Tibial artery (tissue), 4 donors: ENCODE results near the gene RBFOX1.

Source experiments
- DNase-seq, 2 donors: peaks; one replicate each; pipeline ENCODE4 v3.0.0-alpha.2; 2019
- H3K27ac ChIP-seq, 2 donors: fragments of 200-600 bp; sonication (generic) in 1 of 2; 1 replicate in 1 of 2; 2 replicates in 1 of 2; pipeline ENCODE4 v1.5.1; 2018 to 2019; ENCODE audit warnings: mild to moderate bottlenecking in 1 of 2
- H3K27me3 ChIP-seq, 2 donors: fragments of 200-600 bp; sonication (generic) in 1 of 2; one replicate each; pipeline versions ENCODE4 v1.5.1 to v1.6.0; 2016 to 2019
- H3K36me3 ChIP-seq, 3 donors: fragments of 200-600 bp; sonication (generic) in 2 of 3; one replicate each; pipeline ENCODE4 v1.5.1; 2016 to 2019; ENCODE audit warnings: mild to moderate bottlenecking in 2 of 3
- H3K4me1 ChIP-seq, 4 donors: fragments of 200-600 bp; sonication (generic) in 2 of 4; 1 replicate in 3 of 4; 2 replicates in 1 of 4; pipeline ENCODE4 v1.5.1; 2016 to 2019
- H3K4me3 ChIP-seq, 2 donors: fragments of 200-600 bp; sonication (generic) in 1 of 2; 1 replicate in 1 of 2; 2 replicates in 1 of 2; pipeline ENCODE4 v1.5.1; 2018 to 2019; ENCODE audit warnings: mild to moderate bottlenecking in 2 of 2
- H3K9me3 ChIP-seq, 3 donors: fragments of 200-600 bp; sonication (generic) in 1 of 3; one replicate each; pipeline ENCODE4 v1.5.1; 2016 to 2019
- intact Hi-C: fragments of 100-400 bp; cut with DNase I; formaldehyde crosslinking; loops from one replicate; pipeline ENCODE4 v1.15.0; 2023; ENCODE audit warnings: low total_unique reads
- TF ChIP-seq, protein P1 (sequence below), 2 experiments: fragments of 200-600 bp in 1 of 2; fragments of 450-650 bp in 1 of 2; IDR thresholded peaks; one replicate each; pipeline ENCODE4 v1.5.1; 2017 to 2019; ENCODE audit warnings: antibody characterized with exemption in 2 of 2, mild to moderate bottlenecking in 1 of 2, moderate library complexity in 1 of 2

RBFOX1 gene

DNA sequence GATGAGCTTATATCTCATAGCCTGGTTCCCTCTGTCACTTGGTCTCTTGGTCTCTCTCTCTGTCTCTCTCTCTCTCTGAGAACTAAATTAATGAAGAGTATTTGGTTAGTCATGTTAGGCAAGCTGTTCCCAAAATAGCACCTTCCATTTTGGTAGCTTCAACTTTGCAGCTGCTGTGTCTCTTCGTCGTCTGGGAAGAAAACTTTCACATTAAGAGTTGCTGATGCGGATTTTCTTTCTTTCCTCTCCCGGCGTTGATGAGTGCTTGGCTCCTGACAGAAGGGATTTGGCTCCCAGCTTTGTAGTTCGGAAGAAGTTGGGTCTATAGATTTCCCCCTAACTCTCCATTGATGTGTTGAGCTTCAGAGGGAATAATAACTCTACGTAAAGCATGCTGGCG, at the start of gene RBFOX1:
TSS of gene RBFOX1 (plus strand) at position 235 of the 400 bp plus-strand sequence.
- DNase-seq, result no peak
- Histone ChIP-seq H3K27ac (no peak within 1 kb of the TSS), H3K27me3 (no peaks in the 10 kb centered on the region), H3K4me1 (no peaks in the 10 kb centered on the region), H3K36me3 (no peaks in the 10 kb centered on the region), H3K4me3 (no peak within 1 kb of the TSS), H3K9me3 (no peaks in the 10 kb centered on the region)
- intact Hi-C loops, result no loop called here
- TF ChIP-seq, protein P1, sequence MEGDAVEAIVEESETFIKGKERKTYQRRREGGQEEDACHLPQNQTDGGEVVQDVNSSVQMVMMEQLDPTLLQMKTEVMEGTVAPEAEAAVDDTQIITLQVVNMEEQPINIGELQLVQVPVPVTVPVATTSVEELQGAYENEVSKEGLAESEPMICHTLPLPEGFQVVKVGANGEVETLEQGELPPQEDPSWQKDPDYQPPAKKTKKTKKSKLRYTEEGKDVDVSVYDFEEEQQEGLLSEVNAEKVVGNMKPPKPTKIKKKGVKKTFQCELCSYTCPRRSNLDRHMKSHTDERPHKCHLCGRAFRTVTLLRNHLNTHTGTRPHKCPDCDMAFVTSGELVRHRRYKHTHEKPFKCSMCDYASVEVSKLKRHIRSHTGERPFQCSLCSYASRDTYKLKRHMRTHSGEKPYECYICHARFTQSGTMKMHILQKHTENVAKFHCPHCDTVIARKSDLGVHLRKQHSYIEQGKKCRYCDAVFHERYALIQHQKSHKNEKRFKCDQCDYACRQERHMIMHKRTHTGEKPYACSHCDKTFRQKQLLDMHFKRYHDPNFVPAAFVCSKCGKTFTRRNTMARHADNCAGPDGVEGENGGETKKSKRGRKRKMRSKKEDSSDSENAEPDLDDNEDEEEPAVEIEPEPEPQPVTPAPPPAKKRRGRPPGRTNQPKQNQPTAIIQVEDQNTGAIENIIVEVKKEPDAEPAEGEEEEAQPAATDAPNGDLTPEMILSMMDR (IDR thresholded peaks at IDR 0.05), result no peak

DNA sequence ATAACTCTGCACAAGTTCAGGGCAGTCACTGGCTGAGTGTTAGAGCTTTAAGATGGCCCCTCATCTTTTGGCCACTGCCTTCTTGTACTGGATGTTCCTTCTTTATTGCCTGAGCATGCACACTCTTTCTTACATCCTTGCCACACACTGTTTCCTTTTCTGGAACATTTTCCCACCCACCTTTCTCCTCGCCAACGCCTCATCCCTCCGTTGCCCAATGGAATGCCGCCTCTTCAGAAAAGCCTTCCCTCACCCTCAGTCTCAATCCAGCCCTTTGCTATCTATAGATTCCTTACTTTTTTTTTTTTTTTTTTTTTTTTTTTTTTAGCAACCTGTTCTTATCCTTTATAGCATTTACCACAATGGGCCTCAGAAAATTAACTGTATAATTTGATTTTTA, 47.9 kb upstream of the RBFOX1 start:
- Histone ChIP-seq H3K36me3 (no peaks in the 10 kb centered on the region), H3K27ac (no peak overlapping the region), H3K27me3 (no peaks in the 10 kb centered on the region), H3K4me3 (no peak overlapping the region), H3K9me3 (peaks cover 0 to 5% (median 0%) of the 10 kb centered on the region in 3 donors), H3K4me1 (no peaks in the 10 kb centered on the region)
- intact Hi-C loops, result no loop called here
- TF ChIP-seq, protein P1 (IDR thresholded peaks at IDR 0.05), result no peak
- no peak for DNase-seq

DNA sequence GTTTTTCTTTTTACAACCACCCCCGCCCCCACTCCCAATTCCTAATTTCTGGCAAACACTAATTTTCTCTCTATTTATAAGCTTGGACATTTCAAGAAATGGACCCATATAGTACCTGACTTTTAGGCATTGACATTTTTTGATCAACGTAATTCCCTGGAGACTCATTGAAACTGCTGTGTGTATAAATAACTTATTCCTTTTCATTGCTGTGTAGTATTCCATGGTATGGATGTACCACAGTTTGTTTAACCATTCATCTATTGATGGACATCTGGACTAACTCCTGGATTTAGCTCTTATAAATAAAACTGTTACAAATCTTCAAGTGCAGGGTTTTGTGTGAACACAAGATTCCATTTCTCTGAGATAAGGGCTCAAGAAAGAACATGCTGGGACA, 47.1 kb upstream of the RBFOX1 start:
- DNase-seq, result no peak
- H3K4me3 ChIP-seq, result no peak overlapping the region
- TF ChIP-seq, protein P1 (IDR thresholded peaks at IDR 0.05), result no peak
- H3K27ac ChIP-seq, result no peak overlapping the region
- no peaks in the 10 kb centered on the region for H3K4me1 ChIP-seq
- H3K9me3 ChIP-seq, result peaks cover 0 to 5% (median 0%) of the 10 kb centered on the region in 3 donors
- no peaks in the 10 kb centered on the region for H3K27me3 ChIP-seq
- intact Hi-C loops, result no loop called here
- H3K36me3 ChIP-seq, result no peaks in the 10 kb centered on the region

DNA sequence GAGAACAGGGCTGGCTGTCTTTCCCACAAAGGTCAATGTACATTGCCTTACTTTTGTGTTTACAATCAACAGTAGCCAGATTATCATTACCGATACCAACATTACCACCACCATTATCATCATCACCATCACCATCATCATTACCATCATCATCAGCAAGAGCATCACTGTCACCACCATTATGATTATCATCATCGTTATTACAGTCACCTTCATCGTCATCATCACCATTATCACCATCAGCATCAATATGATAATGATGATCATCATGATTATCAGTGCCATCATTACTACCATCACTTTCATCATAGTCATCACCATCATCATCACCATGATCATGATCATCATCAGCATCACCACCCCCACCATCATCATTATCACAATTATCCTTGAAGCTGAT, 43.3 kb upstream of the RBFOX1 start:
- DNase-seq, result no peak
- Histone ChIP-seq H3K36me3 (no peaks in the 10 kb centered on the region), H3K27ac (no peak overlapping the region), H3K9me3 (peaks cover 0 to 5% (median 0%) of the 10 kb centered on the region in 3 donors), H3K27me3 (no peaks in the 10 kb centered on the region), H3K4me1 (no peaks in the 10 kb centered on the region), H3K4me3 (no peak overlapping the region)
- intact Hi-C loops, result no loop called here
- TF ChIP-seq, protein P1 (IDR thresholded peaks at IDR 0.05), result no peak

DNA sequence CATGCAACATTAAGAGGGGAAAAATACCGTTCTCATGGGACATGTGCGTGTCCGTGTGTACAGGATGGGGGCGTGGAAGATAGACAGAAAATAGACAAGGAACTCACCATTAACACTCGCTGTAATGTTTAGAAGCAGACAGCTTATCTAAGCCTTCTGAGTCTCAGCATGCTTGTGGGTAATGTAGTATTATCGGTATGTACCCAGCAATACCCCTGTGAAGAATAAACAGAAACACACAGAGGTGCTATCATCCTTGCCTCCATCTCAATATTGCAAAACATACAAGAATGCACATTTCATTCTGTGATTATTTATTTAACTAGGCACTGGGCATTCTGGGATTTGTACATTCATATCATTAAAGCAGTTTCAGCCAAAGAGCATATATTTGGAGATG, 42.0 kb upstream of the RBFOX1 start:
- peaks cover 0 to 2% (median 0%) of the 10 kb centered on the region in 3 donors for H3K9me3 ChIP-seq
- no peak overlapping the region for H3K27ac ChIP-seq
- intact Hi-C loops, result no loop called here
- H3K4me3 ChIP-seq, result no peak overlapping the region
- H3K36me3 ChIP-seq, result no peaks in the 10 kb centered on the region
- TF ChIP-seq, protein P1 (IDR thresholded peaks at IDR 0.05), result no peak
- no peaks in the 10 kb centered on the region for H3K4me1 ChIP-seq
- no peak for DNase-seq
- no peaks in the 10 kb centered on the region for H3K27me3 ChIP-seq

DNA sequence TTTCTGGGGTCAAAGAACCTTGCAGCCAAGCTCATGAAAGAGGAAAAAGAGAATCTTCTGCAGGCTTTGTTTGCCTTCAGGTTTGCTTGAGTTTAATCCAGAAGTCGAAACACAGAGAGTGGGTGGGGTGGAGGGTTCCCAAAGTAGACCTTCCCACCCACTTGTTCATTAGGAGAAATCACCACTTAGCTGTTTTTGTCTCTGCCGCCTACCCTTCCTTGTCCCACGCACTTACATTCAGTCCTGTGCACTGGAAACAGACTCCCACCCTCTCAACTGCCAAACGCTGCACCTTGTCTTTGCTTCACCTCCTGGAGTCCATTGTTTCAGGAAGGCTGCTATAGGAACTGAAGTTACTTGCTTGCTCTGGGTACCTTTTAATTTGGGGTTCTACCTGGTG, 38.6 kb upstream of the RBFOX1 start:
- DNase-seq, result no peak
- Histone ChIP-seq H3K27ac (no peak overlapping the region), H3K9me3 (no peaks in the 10 kb centered on the region), H3K27me3 (no peaks in the 10 kb centered on the region), H3K4me1 (no peaks in the 10 kb centered on the region), H3K4me3 (no peak overlapping the region), H3K36me3 (no peaks in the 10 kb centered on the region)
- TF ChIP-seq, protein P1 (IDR thresholded peaks at IDR 0.05), result no peak
- intact Hi-C loops, result no loop called here
